Karpas-422 (cell line): ENCODE measurements around the gene SLC4A4. TPM values are rescaled to one million over a fixed set of nuclear protein-coding genes. Genes with fewer than 3 reads are reported as not detected.

Experiments
- DNase-seq: peaks from one replicate; pipeline ENCODE4 v3.0.0-alpha.2; 2015
- H2AFZ ChIP-seq: fragments of 200-600 bp; sonication (generic); 2 replicates; pipeline ENCODE4 v1.6.1; 2014; ENCODE audit warnings: antibody characterized with exemption, low read length, mixed read lengths
- H3K27ac ChIP-seq: fragments of 200-600 bp; sonication (generic); 2 replicates; pipeline ENCODE4 v1.5.1; 2014; ENCODE audit warnings: mild to moderate bottlenecking, low read length, moderate library complexity
- H3K27me3 ChIP-seq: fragments of 200-600 bp; sonication (generic); 2 replicates; pipeline ENCODE4 v1.6.1; 2014; ENCODE audit warnings: low read length, mixed read lengths
- H3K36me3 ChIP-seq: fragments of 200-600 bp; sonication (generic); 2 replicates; pipeline ENCODE4 v1.6.1; 2014; ENCODE audit warnings: low read length, mixed read lengths; ENCODE audit not compliant: insufficient read depth
- H3K4me1 ChIP-seq: fragments of 200-600 bp; sonication (generic); 2 replicates; pipeline ENCODE4 v1.6.1; 2014; ENCODE audit warnings: mild to moderate bottlenecking, low read length, mixed read lengths
- H3K4me2 ChIP-seq: fragments of 200-600 bp; sonication (generic); 2 replicates; pipeline ENCODE4 v1.6.1; 2014; ENCODE audit warnings: low read length, low read depth, mild to moderate bottlenecking; ENCODE audit not compliant: poor library complexity, severe bottlenecking
- H3K4me3 ChIP-seq: fragments of 200-600 bp; sonication (generic); 2 replicates; pipeline ENCODE4 v1.5.1; 2014; ENCODE audit warnings: mild to moderate bottlenecking, antibody characterized with exemption, low read length, mixed read lengths
- H3K79me2 ChIP-seq: fragments of 200-600 bp; sonication (generic); 2 replicates; pipeline ENCODE4 v1.6.1; 2014; ENCODE audit warnings: mild to moderate bottlenecking, low read length, mixed read lengths
- H3K9ac ChIP-seq: fragments of 200-600 bp; sonication (generic); 2 replicates; pipeline ENCODE4 v1.6.0; 2014; ENCODE audit warnings: low read length
- H3K9me2 ChIP-seq: fragments of 200-600 bp; sonication (generic), shearing (Covaris generic); replicated peaks from 2 replicates; pipeline ENCODE4 v1.6.0; 2014; ENCODE audit warnings: mild to moderate bottlenecking, low read length, moderate library complexity; ENCODE audit not compliant: insufficient read depth
- H3K9me3 ChIP-seq: fragments of 300-700, 200-600 bp; sonication (generic); 2 replicates; pipeline ENCODE4 v1.6.1; 2014; ENCODE audit warnings: low read length, mixed read lengths
- H4K20me1 ChIP-seq: fragments of 200-600 bp; sonication (generic); 2 replicates; pipeline ENCODE4 v1.6.1; 2014; ENCODE audit warnings: mild to moderate bottlenecking, antibody characterized with exemption, low read length, low read depth; ENCODE audit not compliant: insufficient read depth
- total RNA-seq: library from RNA; depleted of rRNA; stranded (reverse); fragments of >200 nt; shearing (Covaris generic); gene quantifications from 2 replicates; pipeline ENCODE4 v1.2.3, GENCODE V29; 2014; ENCODE audit warnings: low replicate concordance; rRNA removed

Gene SLC4A4
- total RNA-seq = 0.22 and 0.25 TPM in 2 replicates

DNA sequence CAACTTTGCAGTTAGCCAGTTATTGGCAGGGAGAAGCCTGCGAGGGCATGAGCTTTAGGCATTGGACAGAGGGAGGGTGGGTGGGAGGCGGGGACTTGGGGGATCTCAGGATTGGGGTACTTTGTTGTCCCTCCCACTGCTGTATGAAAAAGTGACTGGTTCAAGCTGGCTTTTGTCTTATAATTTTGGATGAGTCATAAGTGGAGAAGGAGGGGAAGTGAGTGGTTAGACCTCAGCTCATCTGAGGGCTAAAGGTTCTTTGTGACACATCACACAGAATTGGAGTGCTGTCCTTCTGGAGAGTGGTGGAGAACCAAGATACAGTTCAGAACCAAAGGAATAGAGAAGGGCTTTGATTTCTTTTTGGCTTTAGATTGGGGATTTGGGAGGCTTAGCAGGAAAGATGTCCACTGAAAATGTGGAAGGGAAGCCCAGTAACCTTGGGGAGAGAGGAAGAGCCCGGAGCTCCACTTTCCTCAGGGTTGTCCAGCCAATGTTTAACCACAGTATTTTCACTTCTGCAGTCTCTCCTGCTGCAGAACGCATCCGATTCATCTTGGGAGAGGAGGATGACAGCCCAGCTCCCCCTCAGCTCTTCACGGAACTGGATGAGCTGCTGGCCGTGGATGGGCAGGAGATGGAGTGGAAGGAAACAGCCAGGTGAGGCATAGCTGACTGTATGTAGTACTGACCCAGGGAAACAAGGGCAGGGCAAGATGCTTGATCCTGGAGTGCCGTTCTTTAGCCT lies at the start of gene SLC4A4:
TSS of gene SLC4A4 (plus strand) at position 175 of the 748 bp plus-strand sequence.
- Histone ChIP-seq H3K36me3 (no peaks in the 10 kb centered on the region), H4K20me1 (no peaks in the 10 kb centered on the region), H3K9me3 (no peaks in the 10 kb centered on the region), H3K9ac (no peak within 1 kb of the TSS), H3K27ac (no peak within 1 kb of the TSS), H3K4me2 (no peak within 1 kb of the TSS), H3K79me2 (no peaks in the 10 kb centered on the region), H2AFZ (no peak within 1 kb of the TSS), H3K27me3 (no peaks in the 10 kb centered on the region), H3K4me3 (no peak within 1 kb of the TSS), H3K4me1 (no peaks in the 10 kb centered on the region), H3K9me2 (no peaks in the 10 kb centered on the region)
- DNase-seq = no peak

- H4K20me1 ChIP-seq = no peaks in the 10 kb centered on the region
- no peak for DNase-seq
- no peak overlapping the region for H3K4me3 ChIP-seq
These were observed 48.7 kb upstream of the SLC4A4 start for GRCh38 chr4:71290074-71290473.

GRCh38 chr4:71290476-71290875 lies 48.3 kb upstream of the SLC4A4 start:
- no peaks in the 10 kb centered on the region for H4K20me1 ChIP-seq
- H3K4me3 ChIP-seq = no peak overlapping the region
- H2AFZ ChIP-seq = no peak overlapping the region
- H3K9me3 ChIP-seq = no peaks in the 10 kb centered on the region
- no peaks in the 10 kb centered on the region for H3K27me3 ChIP-seq
- H3K9me2 ChIP-seq = no peaks in the 10 kb centered on the region
- no peaks in the 10 kb centered on the region for H3K36me3 ChIP-seq
- no peak overlapping the region for H3K4me2 ChIP-seq
- no peak overlapping the region for H3K9ac ChIP-seq
- H3K4me1 ChIP-seq = no peaks in the 10 kb centered on the region
- H3K27ac ChIP-seq = no peak overlapping the region
- H3K79me2 ChIP-seq = no peaks in the 10 kb centered on the region
- DNase-seq = no peak

More at GRCh38 chr4:71290074-71290473, 48.7 kb upstream of the SLC4A4 start:
- H3K9me3 ChIP-seq = no peaks in the 10 kb centered on the region
- no peak overlapping the region for H3K27ac ChIP-seq
- H3K79me2 ChIP-seq = no peaks in the 10 kb centered on the region
- no peak overlapping the region for H3K9ac ChIP-seq
- no peaks in the 10 kb centered on the region for H3K9me2 ChIP-seq
- no peaks in the 10 kb centered on the region for H3K27me3 ChIP-seq
- H3K36me3 ChIP-seq = no peaks in the 10 kb centered on the region
- no peak overlapping the region for H3K4me2 ChIP-seq
- H3K4me1 ChIP-seq = no peaks in the 10 kb centered on the region
- H2AFZ ChIP-seq = no peak overlapping the region

DNA sequence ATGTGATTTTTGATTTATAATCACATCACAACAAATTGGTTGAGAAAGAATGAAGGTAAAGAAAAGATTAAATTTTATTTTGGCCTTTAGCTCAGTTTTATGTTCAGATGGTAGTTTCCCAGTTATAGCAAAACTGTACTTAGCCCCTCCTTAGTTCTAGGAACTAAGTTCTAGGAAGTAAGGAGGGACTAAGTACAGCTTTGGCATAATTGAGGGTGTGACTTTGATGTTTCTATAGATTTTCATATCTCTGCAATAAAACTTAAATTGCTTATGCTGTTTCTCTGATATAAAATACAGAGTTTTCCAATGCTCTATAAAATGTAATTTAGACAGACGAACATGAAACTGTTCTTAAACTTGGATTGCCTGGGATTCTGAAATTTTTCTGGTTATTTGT lies 46.6 kb upstream of the SLC4A4 start:
- H3K79me2 ChIP-seq = no peaks in the 10 kb centered on the region
- DNase-seq = no peak
- H3K4me2 ChIP-seq = no peak overlapping the region
- no peak overlapping the region for H3K4me3 ChIP-seq
- no peak overlapping the region for H3K27ac ChIP-seq
- no peaks in the 10 kb centered on the region for H3K36me3 ChIP-seq
- no peaks in the 10 kb centered on the region for H3K27me3 ChIP-seq
- no peaks in the 10 kb centered on the region for H3K9me2 ChIP-seq
- no peaks in the 10 kb centered on the region for H3K9me3 ChIP-seq
- H3K4me1 ChIP-seq = no peaks in the 10 kb centered on the region
- H4K20me1 ChIP-seq = no peaks in the 10 kb centered on the region
- no peak overlapping the region for H3K9ac ChIP-seq
- H2AFZ ChIP-seq = no peak overlapping the region

DNA sequence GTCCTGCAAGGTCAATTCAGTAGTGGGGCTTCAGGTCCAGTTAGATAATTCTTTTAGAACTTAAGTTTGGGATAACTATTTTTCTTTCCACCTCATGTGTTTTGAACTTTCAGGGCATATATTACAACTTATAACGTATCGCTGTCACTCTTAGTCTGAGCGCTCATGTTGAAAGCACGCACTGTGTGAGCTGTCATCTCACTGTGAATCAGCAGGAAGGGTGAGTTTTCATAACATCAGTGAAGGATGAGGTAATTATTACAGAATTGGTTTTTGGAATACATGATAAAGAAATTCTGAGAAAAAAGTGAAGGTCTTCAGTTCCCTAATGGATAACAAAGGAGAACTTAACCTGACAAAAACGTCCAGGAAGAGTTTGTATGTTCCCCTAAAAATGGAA lies 45.1 kb upstream of the SLC4A4 start:
- no peaks in the 10 kb centered on the region for H4K20me1 ChIP-seq
- H3K27ac ChIP-seq = no peak overlapping the region
- no peaks in the 10 kb centered on the region for H3K27me3 ChIP-seq
- no peak for DNase-seq
- H3K9ac ChIP-seq = no peak overlapping the region
- H3K9me2 ChIP-seq = no peaks in the 10 kb centered on the region
- H3K4me1 ChIP-seq = no peaks in the 10 kb centered on the region
- no peaks in the 10 kb centered on the region for H3K79me2 ChIP-seq
- no peak overlapping the region for H3K4me2 ChIP-seq
- no peak overlapping the region for H3K4me3 ChIP-seq
- H2AFZ ChIP-seq = no peak overlapping the region
- no peaks in the 10 kb centered on the region for H3K9me3 ChIP-seq
- H3K36me3 ChIP-seq = no peaks in the 10 kb centered on the region

- no peaks in the 10 kb centered on the region for H3K79me2 ChIP-seq
- no peaks in the 10 kb centered on the region for H3K9me2 ChIP-seq
- H3K27ac ChIP-seq = no peak overlapping the region
- H3K4me3 ChIP-seq = no peak overlapping the region
- no peak overlapping the region for H3K9ac ChIP-seq
- H2AFZ ChIP-seq = no peak overlapping the region
- no peak overlapping the region for H3K4me2 ChIP-seq
- DNase-seq = no peak
- H4K20me1 ChIP-seq = no peaks in the 10 kb centered on the region
- H3K4me1 ChIP-seq = no peaks in the 10 kb centered on the region
- H3K27me3 ChIP-seq = no peaks in the 10 kb centered on the region
- no peaks in the 10 kb centered on the region for H3K9me3 ChIP-seq
- no peaks in the 10 kb centered on the region for H3K36me3 ChIP-seq
These were observed 44.5 kb upstream of the SLC4A4 start for GRCh38 chr4:71294301-71294700.

GRCh38 chr4:71296945-71297344 lies 41.9 kb upstream of the SLC4A4 start:
- Histone ChIP-seq H3K9me2 (no peaks in the 10 kb centered on the region), H3K27me3 (no peaks in the 10 kb centered on the region), H3K79me2 (no peaks in the 10 kb centered on the region), H3K4me1 (no peaks in the 10 kb centered on the region), H3K27ac (no peak overlapping the region), H3K36me3 (no peaks in the 10 kb centered on the region), H3K9me3 (no peaks in the 10 kb centered on the region), H4K20me1 (no peaks in the 10 kb centered on the region), H3K4me2 (no peak overlapping the region), H3K4me3 (no peak overlapping the region), H3K9ac (no peak overlapping the region), H2AFZ (no peak overlapping the region)
- no peak for DNase-seq

GRCh38 chr4:71300362-71300761 lies 38.5 kb upstream of the SLC4A4 start:
- Histone ChIP-seq H3K4me3 (no peak overlapping the region), H3K36me3 (no peaks in the 10 kb centered on the region), H3K4me1 (no peaks in the 10 kb centered on the region), H3K9ac (no peak overlapping the region), H3K27me3 (no peaks in the 10 kb centered on the region), H4K20me1 (no peaks in the 10 kb centered on the region), H3K9me2 (no peaks in the 10 kb centered on the region), H3K27ac (no peak overlapping the region), H3K9me3 (no peaks in the 10 kb centered on the region), H2AFZ (no peak overlapping the region), H3K79me2 (no peaks in the 10 kb centered on the region), H3K4me2 (no peak overlapping the region)
- no peak for DNase-seq
